Neural progenitor cell (in vitro differentiated cells): ENCODE data around the gene GPR4.

ENCODE experiments used
- EZH2 ChIP-seq: fragments of 200-600 bp; sonication (generic); IDR thresholded peaks from 2 replicates; pipeline ENCODE4 v1.6.1; 2017; ENCODE audit warnings: antibody characterized with exemption, mild to moderate bottlenecking, moderate library complexity
- TF ChIP-seq, protein P1 (sequence below): fragments of 200-600 bp; sonication (generic); IDR thresholded peaks from 2 replicates; pipeline ENCODE4 v1.5.1; 2017; ENCODE audit warnings: antibody characterized with exemption, mild to moderate bottlenecking

DNA sequence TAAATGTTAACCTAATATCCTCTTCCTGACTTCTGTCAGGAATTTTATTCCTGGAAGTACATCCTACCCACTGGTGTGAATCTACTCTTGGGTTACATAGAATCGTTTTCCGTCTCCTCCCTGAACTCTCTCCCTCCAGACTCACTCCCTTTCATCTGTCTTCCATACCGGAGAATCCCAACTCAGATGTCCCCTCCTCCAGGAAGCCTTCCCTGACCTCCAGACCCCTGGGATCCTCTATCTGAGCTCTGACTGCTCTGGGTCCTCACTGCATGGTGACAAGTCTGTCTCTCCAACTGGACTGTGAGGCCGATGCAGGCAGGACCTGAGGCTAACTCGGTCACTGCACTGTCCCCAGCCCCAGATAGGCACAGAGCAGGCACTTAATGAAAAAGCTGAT lies 42.0 kb downstream of the GPR4 start:
- TF ChIP-seq, protein P1, sequence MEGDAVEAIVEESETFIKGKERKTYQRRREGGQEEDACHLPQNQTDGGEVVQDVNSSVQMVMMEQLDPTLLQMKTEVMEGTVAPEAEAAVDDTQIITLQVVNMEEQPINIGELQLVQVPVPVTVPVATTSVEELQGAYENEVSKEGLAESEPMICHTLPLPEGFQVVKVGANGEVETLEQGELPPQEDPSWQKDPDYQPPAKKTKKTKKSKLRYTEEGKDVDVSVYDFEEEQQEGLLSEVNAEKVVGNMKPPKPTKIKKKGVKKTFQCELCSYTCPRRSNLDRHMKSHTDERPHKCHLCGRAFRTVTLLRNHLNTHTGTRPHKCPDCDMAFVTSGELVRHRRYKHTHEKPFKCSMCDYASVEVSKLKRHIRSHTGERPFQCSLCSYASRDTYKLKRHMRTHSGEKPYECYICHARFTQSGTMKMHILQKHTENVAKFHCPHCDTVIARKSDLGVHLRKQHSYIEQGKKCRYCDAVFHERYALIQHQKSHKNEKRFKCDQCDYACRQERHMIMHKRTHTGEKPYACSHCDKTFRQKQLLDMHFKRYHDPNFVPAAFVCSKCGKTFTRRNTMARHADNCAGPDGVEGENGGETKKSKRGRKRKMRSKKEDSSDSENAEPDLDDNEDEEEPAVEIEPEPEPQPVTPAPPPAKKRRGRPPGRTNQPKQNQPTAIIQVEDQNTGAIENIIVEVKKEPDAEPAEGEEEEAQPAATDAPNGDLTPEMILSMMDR: no peak
- TF ChIP-seq EZH2: no peak
